ENCODE data around the gene PERCC1.

DNA sequence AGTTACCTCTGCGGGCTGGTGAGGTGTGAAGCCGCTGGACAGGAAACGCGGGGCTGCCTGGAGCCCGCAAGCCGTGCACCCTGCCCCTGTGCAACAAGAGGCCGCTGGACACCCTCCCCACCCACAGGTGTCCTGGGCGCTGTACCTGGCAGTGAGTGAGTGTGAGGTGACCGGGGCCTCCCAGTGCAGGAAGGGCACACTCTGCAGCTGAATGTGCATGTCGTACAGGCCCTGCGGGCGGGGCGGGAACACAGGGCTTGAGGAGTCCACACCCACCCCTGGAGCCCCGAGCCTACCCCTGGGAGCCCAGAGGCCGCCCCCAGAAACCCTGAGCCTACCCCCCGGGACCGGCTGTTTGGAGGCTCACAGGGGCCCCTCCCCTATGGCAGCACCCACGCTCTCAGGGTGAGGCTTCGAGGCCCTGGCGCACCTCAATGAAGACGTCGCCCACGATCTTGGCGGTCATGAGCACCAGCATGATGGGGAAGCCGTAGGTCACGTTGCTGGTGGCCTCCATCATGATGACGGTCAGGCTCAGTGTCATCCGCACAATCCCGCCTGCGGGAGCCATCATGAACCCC is 17.7 kb downstream of the PERCC1 start:
- TF ChIP-seq, protein P1, sequence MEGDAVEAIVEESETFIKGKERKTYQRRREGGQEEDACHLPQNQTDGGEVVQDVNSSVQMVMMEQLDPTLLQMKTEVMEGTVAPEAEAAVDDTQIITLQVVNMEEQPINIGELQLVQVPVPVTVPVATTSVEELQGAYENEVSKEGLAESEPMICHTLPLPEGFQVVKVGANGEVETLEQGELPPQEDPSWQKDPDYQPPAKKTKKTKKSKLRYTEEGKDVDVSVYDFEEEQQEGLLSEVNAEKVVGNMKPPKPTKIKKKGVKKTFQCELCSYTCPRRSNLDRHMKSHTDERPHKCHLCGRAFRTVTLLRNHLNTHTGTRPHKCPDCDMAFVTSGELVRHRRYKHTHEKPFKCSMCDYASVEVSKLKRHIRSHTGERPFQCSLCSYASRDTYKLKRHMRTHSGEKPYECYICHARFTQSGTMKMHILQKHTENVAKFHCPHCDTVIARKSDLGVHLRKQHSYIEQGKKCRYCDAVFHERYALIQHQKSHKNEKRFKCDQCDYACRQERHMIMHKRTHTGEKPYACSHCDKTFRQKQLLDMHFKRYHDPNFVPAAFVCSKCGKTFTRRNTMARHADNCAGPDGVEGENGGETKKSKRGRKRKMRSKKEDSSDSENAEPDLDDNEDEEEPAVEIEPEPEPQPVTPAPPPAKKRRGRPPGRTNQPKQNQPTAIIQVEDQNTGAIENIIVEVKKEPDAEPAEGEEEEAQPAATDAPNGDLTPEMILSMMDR (IDR thresholded peaks at IDR 0.05), result no peak
- no peak for TF ChIP-seq POLR2A (IDR thresholded peaks at IDR 0.05)
